Measurements from ENCODE around the gene TGFBR3.

Gene TGFBR3

GRCh38 chr1:91732291-91733107 lies 153.5 kb downstream of the TGFBR3 start:
- no peak for DNase-seq (ENCODE audit: low read depth)

GRCh38 chr1:91731815-91732214 lies 154.1 kb downstream of the TGFBR3 start:
- no peak for DNase-seq (ENCODE audit: low read depth)

GRCh38 chr1:91730801-91731732 lies 154.9 kb downstream of the TGFBR3 start:
- no peak for DNase-seq (ENCODE audit: low read depth)

GRCh38 chr1:91729621-91730358 lies 156.2 kb downstream of the TGFBR3 start:
- DNase-seq (ENCODE audit: low read depth) = no peak

- DNase-seq (ENCODE audit: low read depth) = no peak
These were observed 158.2 kb downstream of the TGFBR3 start for GRCh38 chr1:91727763-91728162.

GRCh38 chr1:91725989-91726721 lies 159.8 kb downstream of the TGFBR3 start:
- DNase-seq (ENCODE audit: low read depth) = no peak

- no peak for DNase-seq (ENCODE audit: low read depth)
These were observed 160.3 kb downstream of the TGFBR3 start for GRCh38 chr1:91725618-91725988.

- no peak for DNase-seq (ENCODE audit: low read depth)
These were observed 161.3 kb downstream of the TGFBR3 start for GRCh38 chr1:91724644-91725043.

- no peak for DNase-seq (ENCODE audit: low read depth)
These were observed 161.7 kb downstream of the TGFBR3 start for GRCh38 chr1:91724231-91724630.

GRCh38 chr1:91720044-91720443 lies 165.9 kb downstream of the TGFBR3 start:
- DNase-seq (ENCODE audit: low read depth) = no peak

GRCh38 chr1:91718877-91719276 lies 167.1 kb downstream of the TGFBR3 start:
- DNase-seq (ENCODE audit: low read depth) = no peak

GRCh38 chr1:91718368-91718767 lies 167.6 kb downstream of the TGFBR3 start:
- DNase-seq (ENCODE audit: low read depth) = no peak

- DNase-seq (ENCODE audit: low read depth) = no peak
These were observed 168.1 kb downstream of the TGFBR3 start for GRCh38 chr1:91717839-91718238.

- DNase-seq (ENCODE audit: low read depth) = no peak
These were observed 169.6 kb downstream of the TGFBR3 start for GRCh38 chr1:91716339-91716738.

- DNase-seq (ENCODE audit: low read depth) = no peak
These were observed 170.4 kb downstream of the TGFBR3 start for GRCh38 chr1:91715416-91716000.

- no peak for DNase-seq (ENCODE audit: low read depth)
These were observed 171.0 kb downstream of the TGFBR3 start for GRCh38 chr1:91714867-91715381.

- DNase-seq (ENCODE audit: low read depth) = no peak
These were observed 172.7 kb downstream of the TGFBR3 start for GRCh38 chr1:91712981-91713841.

GRCh38 chr1:91712393-91712792 lies 173.6 kb downstream of the TGFBR3 start:
- DNase-seq (ENCODE audit: low read depth) = no peak

GRCh38 chr1:91711504-91712247 lies 174.3 kb downstream of the TGFBR3 start:
- DNase-seq (ENCODE audit: low read depth) = no peak
